Measurements from ENCODE around the gene COL6A5. TPM values are rescaled to one million over a fixed set of nuclear protein-coding genes. Genes with fewer than 3 reads are reported as not detected.

COL6A5 gene
- total and polyA plus RNA-seq, 2 donors (not counting 1 experiment from before 2014, with no cell fraction given) = 0.06 to 0.66 TPM

GRCh38 chr3:130533247-130533646 is 187.8 kb downstream of the COL6A5 start:
- Histone ChIP-seq H3K9me3 (ENCODE audit: control insufficient read depth, insufficient read depth, low read depth, low read length) (no peaks in the 10 kb centered on the region), H3K9ac (ENCODE audit: insufficient read depth, low read length) (no peak overlapping the region), H3K27ac (ENCODE audit: insufficient read depth, low read length) (no peak overlapping the region), H3K27me3 (ENCODE audit: control insufficient read depth, insufficient read depth, low read length) (no peaks in the 10 kb centered on the region), H3K4me3 (replicated peaks in 1 of 4; ENCODE audit: control extremely low read depth in 1 of 4, insufficient read depth in 1 of 4, low read depth in 3 of 4, low read length in 4 of 4) (no peak overlapping the region), H2AFZ (ENCODE audit: low read length) (no peak overlapping the region), H3K36me3 (ENCODE audit: control insufficient read depth, insufficient read depth, low read length) (no peaks in the 10 kb centered on the region), H3K4me2 (ENCODE audit: extremely low read depth, insufficient read depth, low read length) (no peak overlapping the region), H4K20me1 (ENCODE audit: control insufficient read depth, extremely low read depth, insufficient read depth, low read length) (no peaks in the 10 kb centered on the region), H3K4me1 (ENCODE audit: control insufficient read depth, extremely low read depth, insufficient read depth, low read length) (no peaks in the 10 kb centered on the region), H3K79me2 (ENCODE audit: control insufficient read depth, insufficient read depth, low read length) (no peaks in the 10 kb centered on the region)
- TF ChIP-seq CTCF (conservative IDR thresholded peaks at IDR 0.05 in 1 of 2, IDR thresholded peaks at IDR 0.05 in 1 of 2; ENCODE audit: low read depth in 1 of 2, low read length in 2 of 2) = no peak
- TF ChIP-seq EZH2 (IDR thresholded peaks at IDR 0.05; ENCODE audit: low read length, missing control alignments) = no peak
- DNase-seq (ENCODE audit: low read depth in 2 of 2) = no peak

Other genes starting within 250 kb of the COL6A5 start
- under 0.01 and 0.83 TPM in 2 replicates for gene COL6A6, start 171.5 kb downstream of the COL6A5 start, total RNA-seq
- gene COL6A6, start 171.5 kb downstream of the COL6A5 start, polyA plus RNA-seq = 0.11 and 0.15 TPM in 2 replicates